IPS DF 4.7 (cell line): ENCODE measurements around the gene TKT.

Experiments
- DNase-seq: peaks from one replicate; pipeline ENCODE4 v3.0.0-alpha.2; 2013; ENCODE audit warnings: low spot score; ENCODE audit errors: extremely low read depth

Gene TKT

GRCh38 chr3:53225651-53226050 is 30.2 kb downstream of the TKT start:
- DNase-seq: no peak

GRCh38 chr3:53225181-53225580 is 30.6 kb downstream of the TKT start:
- DNase-seq: no peak

GRCh38 chr3:53224536-53224935 is 31.3 kb downstream of the TKT start:
- DNase-seq: no peak

GRCh38 chr3:53224026-53224425 is 31.8 kb downstream of the TKT start:
- no peak for DNase-seq

- no peak for DNase-seq
Observed at GRCh38 chr3:53223541-53223966, 32.3 kb downstream of the TKT start.

GRCh38 chr3:53223025-53223424 is 32.8 kb downstream of the TKT start:
- no peak for DNase-seq

GRCh38 chr3:53222183-53222901 is 33.5 kb downstream of the TKT start:
- DNase-seq: no peak

GRCh38 chr3:53221827-53222182 is 34.0 kb downstream of the TKT start:
- no peak for DNase-seq

GRCh38 chr3:53221345-53221744 is 34.5 kb downstream of the TKT start:
- no peak for DNase-seq

- DNase-seq: no peak
Observed at GRCh38 chr3:53219895-53220483, 35.8 kb downstream of the TKT start.

- DNase-seq: no peak
Observed at GRCh38 chr3:53218131-53218530, 37.7 kb downstream of the TKT start.

- no peak for DNase-seq
Observed at GRCh38 chr3:53217175-53217574, 38.6 kb downstream of the TKT start.

- no peak for DNase-seq
Observed at GRCh38 chr3:53216723-53217122, 39.1 kb downstream of the TKT start.

- no peak for DNase-seq
Observed at GRCh38 chr3:53215816-53216215, 40.0 kb downstream of the TKT start.

GRCh38 chr3:53213276-53213675 is 42.5 kb downstream of the TKT start:
- no peak for DNase-seq

- no peak for DNase-seq
Observed at GRCh38 chr3:53211706-53212702, 43.8 kb downstream of the TKT start.

GRCh38 chr3:53202331-53203015 is 53.3 kb downstream of the TKT start:
- DNase-seq: no peak

- no peak for DNase-seq
Observed at GRCh38 chr3:53200501-53201498, 55.0 kb downstream of the TKT start.

GRCh38 chr3:53199834-53200233 is 56.0 kb downstream of the TKT start:
- no peak for DNase-seq

GRCh38 chr3:53198996-53199395 is 56.8 kb downstream of the TKT start:
- no peak for DNase-seq
